ENCODE results near the gene PGAP1.
A peak's percentile ranks its signal among the peaks of the same experiment; 100 is the strongest.

Gene PGAP1

DNA sequence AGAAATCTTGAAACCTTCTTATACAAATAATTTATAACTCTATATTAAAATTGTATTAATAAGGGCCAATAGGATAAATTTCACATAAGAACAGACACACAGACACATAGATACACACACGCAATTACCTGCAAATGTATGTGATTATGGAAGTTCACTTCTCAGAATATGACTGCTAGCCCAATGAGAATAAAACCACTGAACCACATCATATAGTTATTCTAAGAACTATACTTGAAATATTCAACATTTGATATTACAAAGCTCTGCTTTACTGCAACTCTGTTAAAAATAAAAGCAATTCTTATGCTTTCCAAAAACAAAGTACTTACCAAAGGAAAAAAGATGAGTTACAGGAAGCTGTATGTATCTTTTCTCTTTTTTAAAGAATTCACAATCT lies 51.1 kb downstream of the PGAP1 start:
- TF ChIP-seq CEBPB (IDR thresholded peaks at IDR 0.05) = no peak
- TF ChIP-seq USF1 (IDR thresholded peaks at IDR 0.05) = no peak
- TF ChIP-seq YY1 (IDR thresholded peaks at IDR 0.05; ENCODE audit: low read depth) = no peak
- TF ChIP-seq MAX (IDR thresholded peaks at IDR 0.05) = no peak
- TF ChIP-seq TAF1 (IDR thresholded peaks at IDR 0.05; ENCODE audit: low read depth) = no peak
- no peak for TF ChIP-seq TEAD4 (IDR thresholded peaks at IDR 0.05)
- no peak for TF ChIP-seq CREB1 (IDR thresholded peaks at IDR 0.05; ENCODE audit: low read depth)
- TF ChIP-seq EP300 (IDR thresholded peaks at IDR 0.05; ENCODE audit: borderline replicate concordance) = no peak
- TF ChIP-seq TCF12 (IDR thresholded peaks at IDR 0.05; ENCODE audit: low read depth) = no peak
- TF ChIP-seq NFIC (IDR thresholded peaks at IDR 0.05) = no peak
- TF ChIP-seq, protein P1, sequence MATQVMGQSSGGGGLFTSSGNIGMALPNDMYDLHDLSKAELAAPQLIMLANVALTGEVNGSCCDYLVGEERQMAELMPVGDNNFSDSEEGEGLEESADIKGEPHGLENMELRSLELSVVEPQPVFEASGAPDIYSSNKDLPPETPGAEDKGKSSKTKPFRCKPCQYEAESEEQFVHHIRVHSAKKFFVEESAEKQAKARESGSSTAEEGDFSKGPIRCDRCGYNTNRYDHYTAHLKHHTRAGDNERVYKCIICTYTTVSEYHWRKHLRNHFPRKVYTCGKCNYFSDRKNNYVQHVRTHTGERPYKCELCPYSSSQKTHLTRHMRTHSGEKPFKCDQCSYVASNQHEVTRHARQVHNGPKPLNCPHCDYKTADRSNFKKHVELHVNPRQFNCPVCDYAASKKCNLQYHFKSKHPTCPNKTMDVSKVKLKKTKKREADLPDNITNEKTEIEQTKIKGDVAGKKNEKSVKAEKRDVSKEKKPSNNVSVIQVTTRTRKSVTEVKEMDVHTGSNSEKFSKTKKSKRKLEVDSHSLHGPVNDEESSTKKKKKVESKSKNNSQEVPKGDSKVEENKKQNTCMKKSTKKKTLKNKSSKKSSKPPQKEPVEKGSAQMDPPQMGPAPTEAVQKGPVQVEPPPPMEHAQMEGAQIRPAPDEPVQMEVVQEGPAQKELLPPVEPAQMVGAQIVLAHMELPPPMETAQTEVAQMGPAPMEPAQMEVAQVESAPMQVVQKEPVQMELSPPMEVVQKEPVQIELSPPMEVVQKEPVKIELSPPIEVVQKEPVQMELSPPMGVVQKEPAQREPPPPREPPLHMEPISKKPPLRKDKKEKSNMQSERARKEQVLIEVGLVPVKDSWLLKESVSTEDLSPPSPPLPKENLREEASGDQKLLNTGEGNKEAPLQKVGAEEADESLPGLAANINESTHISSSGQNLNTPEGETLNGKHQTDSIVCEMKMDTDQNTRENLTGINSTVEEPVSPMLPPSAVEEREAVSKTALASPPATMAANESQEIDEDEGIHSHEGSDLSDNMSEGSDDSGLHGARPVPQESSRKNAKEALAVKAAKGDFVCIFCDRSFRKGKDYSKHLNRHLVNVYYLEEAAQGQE (IDR thresholded peaks at IDR 0.05; ENCODE audit: low read depth) = no peak
- no peak for TF ChIP-seq EGR1 (IDR thresholded peaks at IDR 0.05)
- no peak for TF ChIP-seq FOXM1 (IDR thresholded peaks at IDR 0.05; ENCODE audit: borderline replicate concordance, low read depth)
- TF ChIP-seq ZBTB7A (IDR thresholded peaks at IDR 0.05; ENCODE audit: low read depth) = no peak
- no peak for TF ChIP-seq RAD21 (IDR thresholded peaks at IDR 0.05; ENCODE audit: low read depth)

- TF ChIP-seq RAD21 (IDR thresholded peaks at IDR 0.05; ENCODE audit: low read depth) = no peak
- TF ChIP-seq EGR1 (IDR thresholded peaks at IDR 0.05) = no peak
- TF ChIP-seq ZBTB7A (IDR thresholded peaks at IDR 0.05; ENCODE audit: low read depth) = no peak
- no peak for TF ChIP-seq USF1 (IDR thresholded peaks at IDR 0.05)
- no peak for TF ChIP-seq TEAD4 (IDR thresholded peaks at IDR 0.05)
- no peak for TF ChIP-seq MAX (IDR thresholded peaks at IDR 0.05)
- TF ChIP-seq CREB1 (IDR thresholded peaks at IDR 0.05; ENCODE audit: low read depth) = no peak
Observed at GRCh38 chr2:196873511-196873910, 53.0 kb downstream of the PGAP1 start.

- no peak for TF ChIP-seq MAX (IDR thresholded peaks at IDR 0.05)
- no peak for TF ChIP-seq EP300 (IDR thresholded peaks at IDR 0.05; ENCODE audit: borderline replicate concordance)
Observed at GRCh38 chr2:196854629-196855028, 71.9 kb downstream of the PGAP1 start.

- TF ChIP-seq USF1 (IDR thresholded peaks at IDR 0.05) (no peak), EP300 (IDR thresholded peaks at IDR 0.05; ENCODE audit: borderline replicate concordance) (no peak)
- TF ChIP-seq, protein P1 (IDR thresholded peaks at IDR 0.05; ENCODE audit: low read depth) = no peak
Observed at GRCh38 chr2:196853301-196854087, 73.0 kb downstream of the PGAP1 start.

DNA sequence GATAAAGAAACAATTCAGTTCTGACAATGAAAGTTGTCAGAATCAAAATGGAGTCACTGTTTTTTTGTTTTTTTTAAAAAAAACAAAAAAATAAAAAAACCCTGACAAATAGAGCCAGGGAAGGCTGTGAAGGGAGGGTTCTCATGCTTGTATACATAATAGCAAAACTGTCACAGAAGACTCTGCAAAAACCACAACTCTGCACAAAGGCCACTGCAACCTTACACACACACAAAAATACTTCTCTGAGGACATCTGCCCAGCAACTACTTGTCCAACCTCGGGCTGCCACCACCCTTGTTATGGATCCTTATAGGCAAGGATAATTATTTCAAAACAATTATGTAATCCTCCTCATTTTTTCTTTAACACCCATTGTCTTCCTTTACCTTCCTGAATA lies 75.4 kb downstream of the PGAP1 start:
- no peak for TF ChIP-seq ZBTB7A (IDR thresholded peaks at IDR 0.05; ENCODE audit: low read depth)
- no peak for TF ChIP-seq YY1 (IDR thresholded peaks at IDR 0.05; ENCODE audit: low read depth)
- no peak for TF ChIP-seq MAX (IDR thresholded peaks at IDR 0.05)
- TF ChIP-seq RAD21 (IDR thresholded peaks at IDR 0.05; ENCODE audit: low read depth) = no peak
- no peak for TF ChIP-seq CREB1 (IDR thresholded peaks at IDR 0.05; ENCODE audit: low read depth)

DNA sequence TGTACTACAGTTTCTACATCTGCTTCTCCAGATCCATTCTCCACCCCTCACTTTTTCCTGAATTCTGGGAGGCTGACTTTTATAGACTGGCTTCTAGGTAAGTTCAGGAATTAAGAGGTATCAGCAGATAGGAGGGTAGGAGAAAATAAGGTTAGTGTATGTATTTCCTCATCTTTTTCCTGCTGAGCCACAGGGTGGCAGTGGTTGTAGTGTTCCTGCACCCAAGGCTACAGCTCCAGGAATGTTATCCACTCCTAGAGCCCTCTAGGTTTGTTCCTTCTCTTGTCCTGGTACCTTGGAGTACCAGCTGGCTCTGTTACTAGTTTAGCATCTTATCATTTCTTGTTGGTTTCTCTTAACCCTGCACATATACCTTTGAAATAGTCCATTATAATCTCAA lies 76.6 kb downstream of the PGAP1 start:
- TF ChIP-seq RAD21 (IDR thresholded peaks at IDR 0.05; ENCODE audit: low read depth) (peak; percentile 37), TAF1 (IDR thresholded peaks at IDR 0.05; ENCODE audit: low read depth) (no peak), ZBTB7A (IDR thresholded peaks at IDR 0.05; ENCODE audit: low read depth) (no peak), TCF12 (IDR thresholded peaks at IDR 0.05; ENCODE audit: low read depth) (no peak), YY1 (IDR thresholded peaks at IDR 0.05; ENCODE audit: low read depth) (no peak), MAX (IDR thresholded peaks at IDR 0.05) (no peak)
- TF ChIP-seq, protein P1 (IDR thresholded peaks at IDR 0.05; ENCODE audit: low read depth) = no peak

Data from Ishikawa (cell line).